CD4-positive, alpha-beta T cell (primary cell): ENCODE measurements around the gene HEXD. TPM values are rescaled to one million over a fixed set of nuclear protein-coding genes. Genes with fewer than 3 reads are reported as not detected.
"Not testable (repeated sequence)": the region's sequence is repeated elsewhere in the genome, so short reads cannot be mapped to it uniquely, and the experiment has no call there.

ENCODE experiments used
- ATAC-seq: fragments of 200-7000 bp; cut with Tn5 transposase; one replicate; pipeline ENCODE4 v1.10.0; 2022; ENCODE audit warnings: mild to moderate bottlenecking; ENCODE audit not compliant: poor library complexity
- CTCF ChIA-PET: fragments of 350-600 bp; sonication (Branson Sonifier 250); formaldehyde crosslinking; loops from one replicate; lab custom pipeline; 2021; ENCODE audit warnings: antibody characterized with exemption, inconsistent platforms; lab: Charles Lee
- POLR2A ChIA-PET: fragments of 350-600 bp; sonication (Branson Sonifier 250); formaldehyde crosslinking; loops from one replicate; lab custom pipeline; 2021; ENCODE audit warnings: antibody characterized with exemption, inconsistent platforms; lab: Charles Lee
- DNase-seq, 14 experiments: peaks; one replicate each; pipeline ENCODE4 v3.0.0-alpha.2; 2013 to 2020; ENCODE audit warnings: mixed read lengths in 2 of 14
- H3K27ac ChIP-seq, 2 donors: one replicate each; pipeline versions ENCODE4 v1.5.1 to v1.7.0; 2013; ENCODE audit warnings: low read length in 2 of 2, low read depth in 1 of 2, mild to moderate bottlenecking in 1 of 2
- H3K27me3 ChIP-seq, 2 experiments: 1 replicate in 1 of 2; 2 replicates in 1 of 2; pipeline versions ENCODE4 v1.6.1 to v1.7.0; 2013; ENCODE audit warnings: low read length in 2 of 2, control low read depth in 1 of 2, mild to moderate bottlenecking in 1 of 2, moderate library complexity in 1 of 2; ENCODE audit not compliant: insufficient read depth in 2 of 2, control insufficient read depth in 1 of 2
- H3K36me3 ChIP-seq: one replicate; pipeline ENCODE4 v1.6.1; 2013; ENCODE audit warnings: low read length, control low read depth; ENCODE audit not compliant: insufficient read depth
- H3K4me1 ChIP-seq: one replicate; pipeline ENCODE4 v1.6.1; 2013; ENCODE audit warnings: low read length, control low read depth; ENCODE audit not compliant: insufficient read depth
- H3K4me3 ChIP-seq: one replicate; pipeline ENCODE4 v1.5.1; 2013; ENCODE audit warnings: mild to moderate bottlenecking, low read length, moderate library complexity
- H3K9me3 ChIP-seq, 2 experiments: 1 replicate in 1 of 2; 2 replicates in 1 of 2; pipeline versions ENCODE4 v1.6.1 to v1.7.0; 2013; ENCODE audit warnings: low read length in 2 of 2, mild to moderate bottlenecking in 2 of 2, control low read depth in 1 of 2, moderate library complexity in 1 of 2; ENCODE audit not compliant: control insufficient read depth in 1 of 2, insufficient read depth in 1 of 2
- H3K27ac Mint-ChIP-seq: one replicate; pipeline ENCODE4 v1.8.0; 2020; ENCODE audit warnings: mixed read lengths
- H3K27me3 Mint-ChIP-seq: one replicate; pipeline ENCODE4 v1.8.0; 2021; ENCODE audit warnings: mixed read lengths
- H3K36me3 Mint-ChIP-seq: one replicate; pipeline ENCODE4 v1.8.0; 2021; ENCODE audit warnings: low read depth, mixed read lengths
- H3K4me1 Mint-ChIP-seq: one replicate; pipeline ENCODE4 v1.8.0; 2021; ENCODE audit warnings: low read depth, mixed read lengths
- H3K4me3 Mint-ChIP-seq: one replicate; pipeline ENCODE4 v1.8.0; 2020; ENCODE audit warnings: mild to moderate bottlenecking, mixed read lengths
- H3K9me3 Mint-ChIP-seq: one replicate; pipeline ENCODE4 v1.8.0; 2020; ENCODE audit warnings: mixed read lengths
- intact Hi-C, 2 experiments: fragments of 100-400 bp; cut with DNase I in 1 of 2; cut with micrococcal nuclease in 1 of 2; formaldehyde crosslinking; loops; one replicate each; pipeline versions ENCODE4 v1.15.1 to v1.9.0; 2023 to 2025; cut with DNase I, micrococcal nuclease
- total RNA-seq, 174 experiments: library from RNA in 2 of 174; stranded (reverse) in 2 of 174; gene quantifications; one replicate each; pipeline ENCODE4 v1.2.3 and lab custom pipeline; 2021 to 2026
- TF ChIP-seq, protein P1 (sequence below): fragments of 200-600 bp; IDR thresholded peaks from one replicate; pipeline ENCODE4 v1.8.0; 2022; ENCODE audit warnings: antibody characterized with exemption, mild to moderate bottlenecking

Gene HEXD
- total RNA-seq, 2 experiments from 2014 or later, result 27.8 to 31.2 TPM

DNA sequence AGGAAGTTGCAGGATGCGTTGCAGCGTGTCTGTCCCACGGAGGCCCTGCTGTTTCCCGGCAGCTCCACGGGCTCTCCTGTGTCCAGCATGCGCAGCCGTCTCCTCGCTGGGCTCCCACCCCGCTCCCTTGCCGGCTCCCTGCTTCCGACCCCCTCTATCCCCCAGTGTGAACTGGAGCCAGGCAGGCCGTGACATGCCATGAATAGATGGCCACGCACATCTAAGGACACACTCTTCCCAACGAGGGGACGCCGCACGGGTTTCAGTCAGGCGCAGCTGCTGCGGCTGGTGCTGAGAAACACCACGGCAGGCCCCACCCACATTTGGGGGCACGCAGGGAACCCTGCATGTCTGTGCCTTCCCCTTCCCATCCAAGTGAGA, 9.2 kb upstream of the HEXD start:
- intact Hi-C loops, result no loop called here
- Histone ChIP-seq H3K9me3 (no peaks in the 10 kb centered on the region), H3K4me3 (no peak overlapping the region), H3K27ac (no peak overlapping the region), H3K36me3 (peaks cover 22% of the 10 kb centered on the region), H3K27me3 (no peaks in the 10 kb centered on the region), H3K4me1 (no peaks in the 10 kb centered on the region)
- Mint-ChIP-seq H3K27ac (no peak overlapping the region), H3K36me3 (peaks cover 35% of the 10 kb centered on the region), H3K4me1 (no peaks in the 10 kb centered on the region), H3K9me3 (no peaks in the 10 kb centered on the region), H3K4me3 (no peak overlapping the region), H3K27me3 (no peaks in the 10 kb centered on the region)
- TF ChIP-seq, protein P1, sequence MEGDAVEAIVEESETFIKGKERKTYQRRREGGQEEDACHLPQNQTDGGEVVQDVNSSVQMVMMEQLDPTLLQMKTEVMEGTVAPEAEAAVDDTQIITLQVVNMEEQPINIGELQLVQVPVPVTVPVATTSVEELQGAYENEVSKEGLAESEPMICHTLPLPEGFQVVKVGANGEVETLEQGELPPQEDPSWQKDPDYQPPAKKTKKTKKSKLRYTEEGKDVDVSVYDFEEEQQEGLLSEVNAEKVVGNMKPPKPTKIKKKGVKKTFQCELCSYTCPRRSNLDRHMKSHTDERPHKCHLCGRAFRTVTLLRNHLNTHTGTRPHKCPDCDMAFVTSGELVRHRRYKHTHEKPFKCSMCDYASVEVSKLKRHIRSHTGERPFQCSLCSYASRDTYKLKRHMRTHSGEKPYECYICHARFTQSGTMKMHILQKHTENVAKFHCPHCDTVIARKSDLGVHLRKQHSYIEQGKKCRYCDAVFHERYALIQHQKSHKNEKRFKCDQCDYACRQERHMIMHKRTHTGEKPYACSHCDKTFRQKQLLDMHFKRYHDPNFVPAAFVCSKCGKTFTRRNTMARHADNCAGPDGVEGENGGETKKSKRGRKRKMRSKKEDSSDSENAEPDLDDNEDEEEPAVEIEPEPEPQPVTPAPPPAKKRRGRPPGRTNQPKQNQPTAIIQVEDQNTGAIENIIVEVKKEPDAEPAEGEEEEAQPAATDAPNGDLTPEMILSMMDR, result no peak
- ChIA-PET POLR2A (no interaction called here), CTCF (no interaction called here)
- ATAC-seq (no peak), DNase-seq (no peak)

DNA sequence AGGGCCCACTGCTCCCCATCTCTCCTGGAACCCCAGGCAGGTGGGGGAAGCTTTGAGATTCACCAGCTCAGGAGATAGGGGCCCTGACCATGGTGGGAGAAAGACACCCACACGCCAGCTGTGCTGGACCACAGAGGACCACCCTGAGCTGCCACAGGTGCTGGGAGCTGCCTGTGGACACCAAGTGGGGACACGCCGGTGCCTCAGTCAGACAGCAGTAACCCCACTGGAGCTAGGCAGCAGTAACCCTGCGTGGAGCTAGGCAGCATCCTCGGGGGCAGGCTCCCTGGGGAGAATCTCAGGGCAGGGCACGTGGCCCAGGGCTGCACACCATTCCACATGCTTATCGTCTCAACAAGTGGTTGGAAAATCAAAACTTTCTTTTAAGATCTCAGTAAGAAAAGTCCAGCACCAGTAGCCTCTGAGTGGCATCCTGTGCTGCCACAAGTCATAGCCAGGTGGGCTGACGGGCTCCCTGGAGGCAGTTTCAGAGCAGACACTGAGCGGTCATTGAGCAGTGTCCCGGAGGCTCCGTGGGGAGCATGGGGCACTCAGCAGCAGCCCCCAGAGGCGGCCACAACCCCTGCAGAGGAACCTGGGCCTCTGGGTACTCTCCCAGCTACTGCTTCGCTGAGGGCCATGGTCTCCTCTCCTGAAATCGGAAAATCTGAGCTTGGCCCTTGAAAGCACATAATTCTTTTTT, 8.0 kb upstream of the HEXD start:
- Histone ChIP-seq H3K36me3 (peaks cover 19% of the 10 kb centered on the region), H3K4me1 (peaks cover 12% of the 10 kb centered on the region), H3K27me3 (no peaks in the 10 kb centered on the region), H3K27ac (no peak overlapping the region), H3K9me3 (no peaks in the 10 kb centered on the region), H3K4me3 (no peak overlapping the region)
- no peak for ATAC-seq
- peaks cover 5% of the 10 kb centered on the region for H3K4me1 Mint-ChIP-seq
- no peak overlapping the region for H3K4me3 Mint-ChIP-seq
- H3K27me3 Mint-ChIP-seq, result no peaks in the 10 kb centered on the region
- peaks cover 39% of the 10 kb centered on the region for H3K36me3 Mint-ChIP-seq
- H3K27ac Mint-ChIP-seq, result no peak overlapping the region
- TF ChIP-seq, protein P1, result no peak
- ChIA-PET POLR2A (interaction anchor here (0.6 kb wide), 1 partner anchor 8 kb away, joined by 3 read pairs; no protein-coding TSS in a partner anchor), CTCF (interaction anchor here (0.7 kb wide), 2 partner anchors 104 to 174 kb away, joined by 3 read pairs; no protein-coding TSS in a partner anchor)
- intact Hi-C loops, result loop anchor here (5.0 to 10.0 kb wide), 4 partner anchors 145 to 375 kb away; partner anchors contain the start of genes DCXR (in 1 of the 2), RAC3 (in 1 of the 2) and TBCD (in 1 of the 2)
- no peaks in the 10 kb centered on the region for H3K9me3 Mint-ChIP-seq
- no peak for DNase-seq

DNA sequence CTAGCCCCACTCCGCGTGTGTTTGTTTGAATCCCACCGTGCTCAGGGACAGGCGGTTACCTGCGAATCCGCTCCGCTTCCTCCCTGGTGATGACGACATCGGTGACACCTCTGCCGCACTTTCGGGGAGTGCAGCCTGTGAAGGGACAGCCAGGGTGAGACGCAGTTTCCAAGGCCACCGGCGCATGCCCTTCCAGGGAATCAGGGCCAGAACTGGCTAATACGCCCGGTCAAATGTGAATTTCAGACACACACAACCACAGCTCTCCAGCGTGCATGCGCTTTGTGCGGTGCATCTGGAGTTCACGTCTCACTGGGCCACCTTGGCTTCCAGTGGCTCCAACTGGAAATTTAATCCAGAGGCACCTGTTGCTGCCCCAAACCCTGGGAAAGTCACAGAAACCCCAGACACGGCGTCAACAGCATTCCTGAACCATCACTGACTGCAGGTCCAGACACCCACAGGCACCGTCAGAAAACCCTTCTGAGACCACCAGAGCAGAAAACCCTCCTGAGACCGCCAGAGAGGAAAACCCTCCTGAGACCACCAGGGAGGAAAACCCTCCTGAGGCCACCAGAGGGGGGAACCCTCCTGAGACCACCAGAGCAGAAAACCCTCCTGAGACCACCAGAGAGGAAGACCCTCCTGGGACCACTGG, 6.6 kb upstream of the HEXD start:
- H3K4me3 ChIP-seq, result no peak overlapping the region
- intact Hi-C loops, result loop anchor here (5.0 to 10.0 kb wide), 4 partner anchors 143 to 377 kb away; partner anchors contain the start of genes DCXR (in 1 of the 2), RAC3 (in 1 of the 2) and TBCD (in 1 of the 2)
- ATAC-seq (no peak), DNase-seq (no peak)
- H3K27me3 ChIP-seq, result no peaks in the 10 kb centered on the region
- Mint-ChIP-seq H3K36me3 (peaks cover 36% of the 10 kb centered on the region), H3K9me3 (no peaks in the 10 kb centered on the region), H3K4me1 (peaks cover 10% of the 10 kb centered on the region), H3K4me3 (no peak overlapping the region), H3K27ac (no peak overlapping the region), H3K27me3 (no peaks in the 10 kb centered on the region)
- CTCF ChIA-PET, result no interaction called here
- POLR2A ChIA-PET, result no interaction called here
- H3K4me1 ChIP-seq, result peaks cover 12% of the 10 kb centered on the region
- H3K27ac ChIP-seq, result no peak overlapping the region
- TF ChIP-seq, protein P1, result no peak
- H3K9me3 ChIP-seq, result no peaks in the 10 kb centered on the region
- peaks cover 20% of the 10 kb centered on the region for H3K36me3 ChIP-seq

DNA sequence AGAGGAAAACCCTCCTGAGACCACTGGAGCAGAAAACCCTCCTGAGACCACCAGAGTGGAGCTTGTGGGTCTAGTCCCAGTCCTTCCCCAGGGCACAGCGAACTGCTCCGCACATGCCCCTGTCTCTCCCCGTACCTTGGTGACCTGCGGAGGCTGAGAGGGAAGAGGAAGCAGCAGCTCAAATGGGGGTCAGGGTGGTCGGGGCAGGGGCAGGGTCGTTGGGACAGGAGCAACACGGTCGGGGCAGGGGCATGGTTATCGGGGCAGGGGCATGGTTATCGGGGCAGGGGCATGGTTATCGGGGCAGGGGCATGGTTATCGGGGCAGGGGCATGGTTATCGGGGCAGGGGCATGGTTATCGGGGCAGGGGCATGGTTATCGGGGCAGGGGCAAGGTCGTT, 6.1 kb upstream of the HEXD start:
- H3K4me3 Mint-ChIP-seq, H3K27me3 Mint-ChIP-seq, H3K27me3 ChIP-seq, H3K4me1 Mint-ChIP-seq, H3K4me3 ChIP-seq, H3K27ac ChIP-seq, CTCF ChIA-PET, H3K27ac Mint-ChIP-seq, H3K9me3 Mint-ChIP-seq, ATAC-seq, POLR2A ChIA-PET, DNase-seq, H3K9me3 ChIP-seq: not testable (repeated sequence)
- H3K36me3 ChIP-seq, result peaks cover 20% of the 10 kb centered on the region
- H3K4me1 ChIP-seq, result peaks cover 14% of the 10 kb centered on the region
- intact Hi-C loops, result loop anchor here (5.0 to 10.0 kb wide), 4 partner anchors 143 to 377 kb away; partner anchors contain the start of genes DCXR (in 1 of the 2), RAC3 (in 1 of the 2) and TBCD (in 1 of the 2)
- peaks cover 36% of the 10 kb centered on the region for H3K36me3 Mint-ChIP-seq
